CD4-positive, alpha-beta T cell (primary cell): Measurements from ENCODE around the gene CAMTA1. TPM values are rescaled to one million over a fixed set of nuclear protein-coding genes. Genes with fewer than 3 reads are reported as not detected.

Source experiments
- ATAC-seq: fragments of 200-7000 bp; cut with Tn5 transposase; one replicate; pipeline ENCODE4 v1.10.0; 2022; ENCODE audit warnings: mild to moderate bottlenecking; ENCODE audit not compliant: poor library complexity
- CTCF ChIA-PET: fragments of 350-600 bp; sonication (Branson Sonifier 250); formaldehyde crosslinking; loops from one replicate; lab custom pipeline; 2021; ENCODE audit warnings: antibody characterized with exemption, inconsistent platforms; lab: Charles Lee
- POLR2A ChIA-PET: fragments of 350-600 bp; sonication (Branson Sonifier 250); formaldehyde crosslinking; loops from one replicate; lab custom pipeline; 2021; ENCODE audit warnings: antibody characterized with exemption, inconsistent platforms; lab: Charles Lee
- DNase-seq, 14 experiments: peaks; one replicate each; pipeline ENCODE4 v3.0.0-alpha.2; 2013 to 2020; ENCODE audit warnings: mixed read lengths in 2 of 14
- H3K27ac ChIP-seq, 2 donors: one replicate each; pipeline versions ENCODE4 v1.5.1 to v1.7.0; 2013; ENCODE audit warnings: low read length in 2 of 2, low read depth in 1 of 2, mild to moderate bottlenecking in 1 of 2
- H3K27me3 ChIP-seq, 2 experiments: 1 replicate in 1 of 2; 2 replicates in 1 of 2; pipeline versions ENCODE4 v1.6.1 to v1.7.0; 2013; ENCODE audit warnings: low read length in 2 of 2, control low read depth in 1 of 2, mild to moderate bottlenecking in 1 of 2, moderate library complexity in 1 of 2; ENCODE audit not compliant: insufficient read depth in 2 of 2, control insufficient read depth in 1 of 2
- H3K36me3 ChIP-seq: one replicate; pipeline ENCODE4 v1.6.1; 2013; ENCODE audit warnings: low read length, control low read depth; ENCODE audit not compliant: insufficient read depth
- H3K4me1 ChIP-seq: one replicate; pipeline ENCODE4 v1.6.1; 2013; ENCODE audit warnings: low read length, control low read depth; ENCODE audit not compliant: insufficient read depth
- H3K4me3 ChIP-seq: one replicate; pipeline ENCODE4 v1.5.1; 2013; ENCODE audit warnings: mild to moderate bottlenecking, low read length, moderate library complexity
- H3K9me3 ChIP-seq, 2 experiments: 1 replicate in 1 of 2; 2 replicates in 1 of 2; pipeline versions ENCODE4 v1.6.1 to v1.7.0; 2013; ENCODE audit warnings: low read length in 2 of 2, mild to moderate bottlenecking in 2 of 2, control low read depth in 1 of 2, moderate library complexity in 1 of 2; ENCODE audit not compliant: control insufficient read depth in 1 of 2, insufficient read depth in 1 of 2
- H3K27ac Mint-ChIP-seq: one replicate; pipeline ENCODE4 v1.8.0; 2020; ENCODE audit warnings: mixed read lengths
- H3K27me3 Mint-ChIP-seq: one replicate; pipeline ENCODE4 v1.8.0; 2021; ENCODE audit warnings: mixed read lengths
- H3K36me3 Mint-ChIP-seq: one replicate; pipeline ENCODE4 v1.8.0; 2021; ENCODE audit warnings: low read depth, mixed read lengths
- H3K4me1 Mint-ChIP-seq: one replicate; pipeline ENCODE4 v1.8.0; 2021; ENCODE audit warnings: low read depth, mixed read lengths
- H3K4me3 Mint-ChIP-seq: one replicate; pipeline ENCODE4 v1.8.0; 2020; ENCODE audit warnings: mild to moderate bottlenecking, mixed read lengths
- H3K9me3 Mint-ChIP-seq: one replicate; pipeline ENCODE4 v1.8.0; 2020; ENCODE audit warnings: mixed read lengths
- CTCF ChIP-seq: fragments of 200-600 bp; IDR thresholded peaks from one replicate; pipeline ENCODE4 v1.8.0; 2022; ENCODE audit warnings: antibody characterized with exemption, mild to moderate bottlenecking
- intact Hi-C, 2 experiments: fragments of 100-400 bp; cut with DNase I in 1 of 2; cut with micrococcal nuclease in 1 of 2; formaldehyde crosslinking; loops; one replicate each; pipeline versions ENCODE4 v1.15.1 to v1.9.0; 2023 to 2025; cut with DNase I, micrococcal nuclease
- total RNA-seq, 174 experiments: library from RNA in 2 of 174; stranded (reverse) in 2 of 174; gene quantifications; one replicate each; pipeline ENCODE4 v1.2.3 and lab custom pipeline; 2021 to 2026

Gene CAMTA1
- total RNA-seq, 2 experiments from 2014 or later = 38.6 to 39.3 TPM

DNA sequence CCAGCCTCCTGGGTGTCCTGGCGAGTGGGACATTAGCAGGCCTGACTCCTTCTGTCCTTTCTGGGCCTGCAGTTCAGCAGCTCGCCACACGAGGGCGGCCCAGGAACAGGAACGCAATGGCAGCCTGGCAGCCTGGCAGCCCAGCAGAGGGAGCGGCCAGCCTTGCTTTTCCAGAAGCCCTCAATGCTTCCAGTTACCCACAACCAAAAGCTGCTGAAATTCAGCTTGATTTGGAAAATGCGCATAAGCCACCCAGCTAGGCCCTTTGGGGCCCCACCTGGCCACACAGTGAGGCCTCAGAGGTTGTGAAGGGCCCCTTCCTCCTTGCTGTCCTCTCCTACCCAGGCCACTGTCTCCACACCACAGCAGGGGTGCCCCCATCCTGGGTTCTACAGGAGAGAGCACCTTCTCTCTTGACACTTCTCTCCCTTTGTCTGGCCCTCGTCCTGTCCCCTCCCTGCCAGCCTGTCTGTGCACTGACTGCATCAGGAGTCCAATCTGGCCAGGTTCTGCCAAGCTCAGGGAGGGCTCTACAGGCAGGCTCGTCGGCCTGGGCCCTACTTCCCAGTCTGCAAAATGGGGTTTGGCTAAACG, 882.5 kb downstream of the CAMTA1 start:
- Histone ChIP-seq H3K9me3 (peaks cover 0 to 4% of the 10 kb centered on the region in 2 experiments), H3K4me1 (peaks cover 21% of the 10 kb centered on the region), H3K36me3 (no peaks in the 10 kb centered on the region), H3K27ac (no peak overlapping the region), H3K4me3 (no peak overlapping the region), H3K27me3 (no peaks in the 10 kb centered on the region)
- peak; percentile 99 for TF ChIP-seq CTCF
- CTCF ChIA-PET = interaction anchor here (0.6 to 6.0 kb wide), 9 partner anchors 9 to 90 kb away, joined by 3 to 83 read pairs (median 5); no protein-coding TSS in a partner anchor
- ATAC-seq (peak; percentile 79), DNase-seq (peak; percentile 67 to 88 (median 81))
- POLR2A ChIA-PET = interaction anchor here (3.0 kb wide), 1 partner anchor 85 kb away, joined by 22 read pairs; no protein-coding TSS in a partner anchor
- Mint-ChIP-seq H3K27me3 (no peaks in the 10 kb centered on the region), H3K4me1 (no peaks in the 10 kb centered on the region), H3K27ac (no peak overlapping the region), H3K36me3 (no peaks in the 10 kb centered on the region), H3K9me3 (no peaks in the 10 kb centered on the region), H3K4me3 (no peak overlapping the region)
- intact Hi-C loops = loop anchor here (1.0 kb wide), 2 partner anchors 86 to 234 kb away; no protein-coding TSS in a partner anchor

DNA sequence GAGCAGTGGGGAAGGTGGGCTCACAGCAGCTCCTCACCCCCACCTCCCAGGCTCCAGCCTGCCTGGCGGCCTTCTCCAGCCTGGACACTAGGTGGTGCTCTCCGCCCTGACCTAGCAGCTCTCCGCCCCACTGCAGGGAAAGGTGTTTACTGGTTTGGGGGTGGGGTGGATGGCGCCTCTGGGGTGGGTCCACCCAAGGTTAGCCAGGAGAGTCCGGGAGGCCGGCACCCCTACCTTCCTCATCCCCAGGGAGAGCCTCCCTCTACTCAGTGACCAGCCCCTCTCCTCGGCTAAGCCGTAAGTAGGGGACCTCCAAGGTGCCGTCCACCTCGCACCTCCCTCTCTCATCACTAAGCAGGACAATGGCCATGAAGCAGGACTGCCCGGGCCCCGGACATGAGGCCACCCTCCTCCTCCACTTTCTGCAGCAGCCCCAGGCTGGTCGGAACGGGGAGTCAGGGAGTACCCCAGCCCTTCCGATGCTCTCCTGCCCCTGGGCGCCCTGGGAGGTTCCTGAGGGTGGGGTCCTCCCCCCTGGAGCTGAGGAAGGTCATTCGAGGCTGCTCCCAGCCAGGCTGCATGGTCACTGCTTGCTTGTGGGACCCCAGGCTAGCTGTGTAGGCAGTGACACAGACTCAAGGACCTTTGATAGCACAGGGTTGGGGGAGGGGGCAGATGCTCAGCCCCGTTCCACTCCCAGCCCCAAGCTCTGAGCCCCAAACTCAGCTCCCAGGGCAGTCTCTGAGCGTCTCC, 884.5 kb downstream of the CAMTA1 start:
- Histone ChIP-seq H3K27ac (no peak overlapping the region), H3K27me3 (no peaks in the 10 kb centered on the region), H3K4me1 (peaks cover 29% of the 10 kb centered on the region), H3K9me3 (no peaks in the 10 kb centered on the region), H3K36me3 (no peaks in the 10 kb centered on the region), H3K4me3 (peak overlapping the region; percentile 41)
- TF ChIP-seq CTCF = peak; percentile 72
- peak; percentile 35 to 79 (median 51) for DNase-seq
- intact Hi-C loops = no loop called here
- no peak overlapping the region for H3K27ac Mint-ChIP-seq
- no peaks in the 10 kb centered on the region for H3K36me3 Mint-ChIP-seq
- no peaks in the 10 kb centered on the region for H3K9me3 Mint-ChIP-seq
- peak overlapping the region; percentile 35 for H3K4me3 Mint-ChIP-seq
- ChIA-PET POLR2A (interaction anchor here (0.6 to 3.0 kb wide), 4 partner anchors 35 to 125 kb away, joined by 4 to 22 read pairs (median 4); no protein-coding TSS in a partner anchor), CTCF (interaction anchor here (1.1 to 6.0 kb wide), 6 partner anchors 12 to 82 kb away, joined by 3 to 83 read pairs (median 4); no protein-coding TSS in a partner anchor)
- peak; percentile 77 for ATAC-seq
- H3K27me3 Mint-ChIP-seq = no peaks in the 10 kb centered on the region
- no peaks in the 10 kb centered on the region for H3K4me1 Mint-ChIP-seq

- Mint-ChIP-seq H3K4me1 (no peaks in the 10 kb centered on the region), H3K27ac (no peak overlapping the region), H3K4me3 (no peak overlapping the region), H3K9me3 (no peaks in the 10 kb centered on the region), H3K27me3 (no peaks in the 10 kb centered on the region), H3K36me3 (no peaks in the 10 kb centered on the region)
- CTCF ChIA-PET = interaction anchor here (1.4 to 6.0 kb wide), 3 partner anchors 49 to 81 kb away, joined by 4 to 83 read pairs (median 8); no protein-coding TSS in a partner anchor
- ATAC-seq = no peak
- Histone ChIP-seq H3K36me3 (no peaks in the 10 kb centered on the region), H3K27ac (no peak overlapping the region), H3K4me1 (peaks cover 29% of the 10 kb centered on the region), H3K4me3 (no peak overlapping the region), H3K27me3 (no peaks in the 10 kb centered on the region), H3K9me3 (no peaks in the 10 kb centered on the region)
- intact Hi-C loops = no loop called here
- DNase-seq = no peak
- POLR2A ChIA-PET = interaction anchor here (1.2 to 1.9 kb wide), 2 partner anchors 34 to 35 kb away, joined by 4 read pairs; no protein-coding TSS in a partner anchor
- TF ChIP-seq CTCF = no peak
Observed at GRCh38 chr1:7670334-7671145, 885.3 kb downstream of the CAMTA1 start.
